MM.1S (cell line): ENCODE measurements around the gene SYN1.

ENCODE experiments used
- DNase-seq: peaks from one replicate; pipeline ENCODE4 v3.0.0-alpha.2; 2015
- H2AFZ ChIP-seq: fragments of 300-600 bp; sonication (generic); 2 replicates; pipeline ENCODE4 v1.6.0; 2016; ENCODE audit warnings: antibody characterized with exemption, low read length
- H3F3A ChIP-seq: fragments of 300-600 bp; sonication (generic); 2 replicates; pipeline ENCODE4 v1.6.1; 2016; ENCODE audit warnings: mild to moderate bottlenecking, antibody characterized with exemption, low read length, moderate library complexity, mixed read lengths; ENCODE audit not compliant: insufficient read depth
- H3K27ac ChIP-seq: fragments of 300-600 bp; sonication (generic); 2 replicates; pipeline ENCODE4 v1.5.1; 2016; ENCODE audit warnings: mild to moderate bottlenecking, low read length
- H3K27me3 ChIP-seq: fragments of 300-600 bp; sonication (generic); replicated peaks from 2 replicates; pipeline ENCODE4 v1.6.0; 2016; ENCODE audit warnings: low read length; ENCODE audit not compliant: insufficient read depth
- H3K36me3 ChIP-seq: fragments of 300-600 bp; sonication (generic); replicated peaks from 2 replicates; pipeline ENCODE4 v1.6.1; 2016; ENCODE audit warnings: mild to moderate bottlenecking, low read length, mixed read lengths; ENCODE audit not compliant: insufficient read depth
- H3K4me1 ChIP-seq: fragments of 300-600 bp; sonication (generic); 2 replicates; pipeline ENCODE4 v1.6.1; 2016; ENCODE audit warnings: low read length, mixed read lengths
- H3K4me2 ChIP-seq: fragments of 300-600 bp; sonication (generic); 2 replicates; pipeline ENCODE4 v1.6.0; 2016; ENCODE audit warnings: low read depth, low read length
- H3K4me3 ChIP-seq: fragments of 300-600 bp; sonication (generic); 2 replicates; pipeline ENCODE4 v1.5.1; 2016; ENCODE audit warnings: low read length, mixed read lengths
- H3K79me2 ChIP-seq: fragments of 300-600 bp; sonication (generic); 2 replicates; pipeline ENCODE4 v1.6.1; 2016; ENCODE audit warnings: mixed run types, low read length, mixed read lengths
- H3K9ac ChIP-seq: fragments of 300-600 bp; sonication (generic); 2 replicates; pipeline ENCODE4 v1.6.1; 2016; ENCODE audit warnings: low read length, mixed read lengths
- H3K9me2 ChIP-seq: fragments of 300-600 bp; sonication (generic); replicated peaks from 2 replicates; pipeline ENCODE4 v1.6.1; 2016; ENCODE audit warnings: mild to moderate bottlenecking, low read length, mixed read lengths; ENCODE audit not compliant: insufficient read depth
- H3K9me3 ChIP-seq: fragments of 300-600 bp; sonication (generic); replicated peaks from 2 replicates; pipeline ENCODE4 v1.6.1; 2016; ENCODE audit warnings: mild to moderate bottlenecking, low read length, mixed read lengths; ENCODE audit not compliant: insufficient read depth
- H4K20me1 ChIP-seq: fragments of 300-600 bp; sonication (generic); 2 replicates; pipeline ENCODE4 v1.6.1; 2016; ENCODE audit warnings: mild to moderate bottlenecking, low read length, moderate library complexity, mixed read lengths; ENCODE audit not compliant: insufficient read depth
- CTCF ChIP-seq: fragments of 300-600 bp; sonication (generic); IDR thresholded peaks from 2 replicates; pipeline ENCODE4 v1.5.1; 2016; ENCODE audit warnings: antibody characterized with exemption, low read length, mixed read lengths
- EZH2 ChIP-seq: fragments of 300-600 bp; sonication (generic); optimal IDR thresholded peaks from 2 replicates; pipeline ENCODE3; 2017; ENCODE audit warnings: low read depth, mild to moderate bottlenecking, antibody characterized with exemption, low read length, mixed read lengths
- EZH2phosphoT487 ChIP-seq: fragments of 300-600 bp; sonication (generic); IDR thresholded peaks from 2 replicates; pipeline ENCODE4 v1.6.1; 2018; ENCODE audit warnings: antibody characterized with exemption, low read length

The SYN1 gene

GRCh38 chrX:47631676-47632075, 12.0 kb upstream of the SYN1 start:
- H3K27me3 ChIP-seq = no peaks in the 10 kb centered on the region
- H3K27ac ChIP-seq = no peak overlapping the region
- TF ChIP-seq EZH2phosphoT487 (no peak), CTCF (no peak), EZH2 (no peak)
- no peak overlapping the region for H3K4me3 ChIP-seq
- H3K4me1 ChIP-seq = peaks cover 6% of the 10 kb centered on the region; the same call in 1 of the 2 replicates
- H2AFZ ChIP-seq = no peak overlapping the region
- H3K36me3 ChIP-seq = no peaks in the 10 kb centered on the region
- H3F3A ChIP-seq = no peaks in the 10 kb centered on the region
- H3K4me2 ChIP-seq = no peak overlapping the region
- H3K9me3 ChIP-seq = no peaks in the 10 kb centered on the region
- H3K79me2 ChIP-seq = no peaks in the 10 kb centered on the region
- DNase-seq = no peak
- H3K9me2 ChIP-seq = no peaks in the 10 kb centered on the region
- no peaks in the 10 kb centered on the region for H4K20me1 ChIP-seq
- H3K9ac ChIP-seq = no peak overlapping the region

GRCh38 chrX:47629419-47630200, 10.0 kb upstream of the SYN1 start, which contains the start of gene CFP:
TSS of gene CFP (minus strand) at chrX:47629930. CDS start at chrX:47629844, 86 bp downstream.
- H3K36me3 ChIP-seq = no peaks in the 10 kb centered on the region
- H4K20me1 ChIP-seq = no peaks in the 10 kb centered on the region
- no peak within 1 kb of the TSS for H2AFZ ChIP-seq
- no peaks in the 10 kb centered on the region for H3K27me3 ChIP-seq
- no peak within 1 kb of the TSS for H3K4me3 ChIP-seq
- no peak within 1 kb of the TSS for H3K9ac ChIP-seq
- no peaks in the 10 kb centered on the region for H3K79me2 ChIP-seq
- H3K9me2 ChIP-seq = no peaks in the 10 kb centered on the region
- no peak within 1 kb of the TSS for H3K4me2 ChIP-seq
- peaks cover 6% of the 10 kb centered on the region; the same call in 1 of the 2 replicates for H3K4me1 ChIP-seq
- H3K27ac ChIP-seq = no peak within 1 kb of the TSS
- no peaks in the 10 kb centered on the region for H3F3A ChIP-seq
- no peak for DNase-seq
- no peak for TF ChIP-seq EZH2phosphoT487
- H3K9me3 ChIP-seq = no peaks in the 10 kb centered on the region

- H3K27me3 ChIP-seq = no peaks in the 10 kb centered on the region
- no peaks in the 10 kb centered on the region for H3K9me2 ChIP-seq
- H3K9me3 ChIP-seq = no peaks in the 10 kb centered on the region
- no peak overlapping the region for H3K4me2 ChIP-seq
- TF ChIP-seq EZH2phosphoT487 = no peak
- TF ChIP-seq CTCF = no peak
- no peak for TF ChIP-seq EZH2
- H3K79me2 ChIP-seq = no peaks in the 10 kb centered on the region
- DNase-seq = no peak
- no peak overlapping the region for H3K27ac ChIP-seq
- H3K9ac ChIP-seq = no peak overlapping the region
- H3K4me1 ChIP-seq = peaks cover 6% of the 10 kb centered on the region; the same call in 1 of the 2 replicates
- H3K4me3 ChIP-seq = no peak overlapping the region
- no peaks in the 10 kb centered on the region for H3K36me3 ChIP-seq
- H3F3A ChIP-seq = no peaks in the 10 kb centered on the region
- no peak overlapping the region for H2AFZ ChIP-seq
- H4K20me1 ChIP-seq = no peaks in the 10 kb centered on the region
These were observed 9.3 kb upstream of the SYN1 start for GRCh38 chrX:47628982-47629381.

- Histone ChIP-seq H3K4me2 (no peak overlapping the region), H3F3A (no peaks in the 10 kb centered on the region), H3K4me3 (no peak overlapping the region), H3K79me2 (no peaks in the 10 kb centered on the region), H3K9ac (no peak overlapping the region), H2AFZ (no peak overlapping the region), H3K9me3 (no peaks in the 10 kb centered on the region), H4K20me1 (no peaks in the 10 kb centered on the region), H3K4me1 (peaks cover 6% of the 10 kb centered on the region; the same call in 1 of the 2 replicates), H3K27me3 (no peaks in the 10 kb centered on the region), H3K36me3 (no peaks in the 10 kb centered on the region), H3K9me2 (no peaks in the 10 kb centered on the region), H3K27ac (no peak overlapping the region)
- no peak for TF ChIP-seq CTCF
- no peak for TF ChIP-seq EZH2
- no peak for TF ChIP-seq EZH2phosphoT487
- no peak for DNase-seq
These were observed 5.7 kb upstream of the SYN1 start for GRCh38 chrX:47625365-47625764.
